Measurements from ENCODE around the gene RIBC2.
"Not testable (repeated sequence)": the region's sequence is repeated elsewhere in the genome, so short reads cannot be mapped to it uniquely, and the experiment has no call there.

RIBC2 gene

GRCh38 chr22:45456811-45457210 is 43.3 kb downstream of the RIBC2 start:
- no peak overlapping the region for H3K4me3 ChIP-seq (ENCODE audit: low read depth, low read length)
- no peak for DNase-seq (ENCODE audit: low read depth)
- no peak for TF ChIP-seq CTCF (IDR thresholded peaks at IDR 0.05; ENCODE audit: low read depth, low read length, missing control alignments)
- in situ Hi-C loops (cut with HindIII; ENCODE audit: low sequenced_read_pairs), result no loop called here

GRCh38 chr22:45458532-45458931 is 45.0 kb downstream of the RIBC2 start:
- in situ Hi-C loops (cut with HindIII; ENCODE audit: low sequenced_read_pairs), result no loop called here

GRCh38 chr22:45459235-45459634 is 45.7 kb downstream of the RIBC2 start:
- in situ Hi-C loops (cut with HindIII; ENCODE audit: low sequenced_read_pairs), result no loop called here
- no peak for DNase-seq (ENCODE audit: low read depth)
- no peak for TF ChIP-seq CTCF (IDR thresholded peaks at IDR 0.05; ENCODE audit: low read depth, low read length, missing control alignments)
- H3K4me3 ChIP-seq (ENCODE audit: low read depth, low read length), result no peak overlapping the region

More at GRCh38 chr22:45458532-45458931, 45.0 kb downstream of the RIBC2 start:
- no peak for DNase-seq (ENCODE audit: low read depth)
- TF ChIP-seq CTCF (IDR thresholded peaks at IDR 0.05; ENCODE audit: low read depth, low read length, missing control alignments), result no peak
- H3K4me3 ChIP-seq (ENCODE audit: low read depth, low read length), result no peak overlapping the region

GRCh38 chr22:45460288-45461109 is 47.0 kb downstream of the RIBC2 start:
- TF ChIP-seq CTCF (IDR thresholded peaks at IDR 0.05; ENCODE audit: low read depth, low read length, missing control alignments), result no peak
- DNase-seq (ENCODE audit: low read depth), result no peak
- no peak overlapping the region for H3K4me3 ChIP-seq (ENCODE audit: low read depth, low read length)
- in situ Hi-C loops (cut with HindIII; ENCODE audit: low sequenced_read_pairs), result no loop called here

GRCh38 chr22:45462034-45462655 is 48.7 kb downstream of the RIBC2 start:
- no peak overlapping the region for H3K4me3 ChIP-seq (ENCODE audit: low read depth, low read length)
- TF ChIP-seq CTCF (IDR thresholded peaks at IDR 0.05; ENCODE audit: low read depth, low read length, missing control alignments), result no peak
- no peak for DNase-seq (ENCODE audit: low read depth)
- in situ Hi-C loops (cut with HindIII; ENCODE audit: low sequenced_read_pairs), result no loop called here

GRCh38 chr22:45463691-45464090 is 50.2 kb downstream of the RIBC2 start:
- in situ Hi-C loops (cut with HindIII; ENCODE audit: low sequenced_read_pairs); DNase-seq (ENCODE audit: low read depth); H3K4me3 ChIP-seq (ENCODE audit: low read depth, low read length): not testable (repeated sequence)

- TF ChIP-seq CTCF (IDR thresholded peaks at IDR 0.05; ENCODE audit: low read depth, low read length, missing control alignments), result no peak
- DNase-seq (ENCODE audit: low read depth), result no peak
- no peak overlapping the region for H3K4me3 ChIP-seq (ENCODE audit: low read depth, low read length)
- in situ Hi-C loops (cut with HindIII; ENCODE audit: low sequenced_read_pairs), result loop anchor here (5.0 kb wide), 1 partner anchor 47 kb away; no protein-coding TSS in a partner anchor
These were observed 52.1 kb downstream of the RIBC2 start for GRCh38 chr22:45465633-45466032.

Measured in astrocyte of the cerebellum (primary cell).